ENCODE data around the gene SPACA9. TPM values are rescaled to one million over a fixed set of nuclear protein-coding genes. Genes with fewer than 3 reads are reported as not detected.

Gene SPACA9
- total and polyA plus RNA-seq, 2 experiments from 2014 or later: 1.1 to 1.5 TPM

DNA sequence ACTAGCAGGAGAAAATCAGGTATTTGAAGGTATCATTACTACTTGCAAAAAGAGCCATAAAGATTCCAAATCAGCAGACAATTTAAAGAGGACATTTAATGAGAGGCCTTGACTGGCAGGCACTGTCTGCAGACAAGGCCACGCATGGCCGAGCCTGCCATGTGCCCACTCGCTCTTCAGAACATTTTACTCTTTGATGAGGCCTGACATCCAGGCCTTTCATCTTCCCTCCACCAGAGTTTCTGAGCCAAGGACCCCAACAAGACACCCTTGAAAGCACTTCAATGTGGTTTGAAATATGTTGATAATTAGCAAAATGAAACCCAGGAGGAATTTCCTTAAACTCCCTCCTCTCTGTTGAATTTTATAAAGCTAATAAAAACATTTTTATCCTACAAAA, 17.0 kb upstream of the SPACA9 start:
- H3K79me2 ChIP-seq (replicated peaks; ENCODE audit: insufficient read depth): no peaks in the 10 kb centered on the region
- peak overlapping the region; percentile 59; the same call in 1 of the 2 replicates for H3K27ac Mint-ChIP-seq
- ATAC-seq: no peak

More for the DNA sequence above, 17.0 kb upstream of the SPACA9 start:
- no peak for DNase-seq (ENCODE audit: low spot score)
- Mint-ChIP-seq H3K4me3 (no peak overlapping the region), H3K36me3 (ENCODE audit: low read depth) (no peaks in the 10 kb centered on the region), H3K27me3 (ENCODE audit: insufficient read depth, low read depth, poor library complexity) (peaks cover 4% of the 10 kb centered on the region), H3K9me3 (no peaks in the 10 kb centered on the region), H3K4me1 (peaks cover 24% of the 10 kb centered on the region)
- H3K27me3 ChIP-seq (ENCODE audit: insufficient read depth): no peaks in the 10 kb centered on the region
- no peak overlapping the region for H3K4me2 ChIP-seq
- no peak overlapping the region for H3K4me3 ChIP-seq
- no peak overlapping the region for H3K27ac ChIP-seq (ENCODE audit: low read depth)
- TF ChIP-seq EZH2phosphoT487 (IDR thresholded peaks at IDR 0.05; ENCODE audit: unreplicated experiment): no peak
- no peak for TF ChIP-seq ZNF331 (CRISPR knock-in tag; IDR thresholded peaks at IDR 0.05; ENCODE audit: low read depth)
- no peak for TF ChIP-seq POLR2AphosphoS5 (IDR thresholded peaks at IDR 0.05; ENCODE audit: low read depth)
- TF ChIP-seq, protein P1, sequence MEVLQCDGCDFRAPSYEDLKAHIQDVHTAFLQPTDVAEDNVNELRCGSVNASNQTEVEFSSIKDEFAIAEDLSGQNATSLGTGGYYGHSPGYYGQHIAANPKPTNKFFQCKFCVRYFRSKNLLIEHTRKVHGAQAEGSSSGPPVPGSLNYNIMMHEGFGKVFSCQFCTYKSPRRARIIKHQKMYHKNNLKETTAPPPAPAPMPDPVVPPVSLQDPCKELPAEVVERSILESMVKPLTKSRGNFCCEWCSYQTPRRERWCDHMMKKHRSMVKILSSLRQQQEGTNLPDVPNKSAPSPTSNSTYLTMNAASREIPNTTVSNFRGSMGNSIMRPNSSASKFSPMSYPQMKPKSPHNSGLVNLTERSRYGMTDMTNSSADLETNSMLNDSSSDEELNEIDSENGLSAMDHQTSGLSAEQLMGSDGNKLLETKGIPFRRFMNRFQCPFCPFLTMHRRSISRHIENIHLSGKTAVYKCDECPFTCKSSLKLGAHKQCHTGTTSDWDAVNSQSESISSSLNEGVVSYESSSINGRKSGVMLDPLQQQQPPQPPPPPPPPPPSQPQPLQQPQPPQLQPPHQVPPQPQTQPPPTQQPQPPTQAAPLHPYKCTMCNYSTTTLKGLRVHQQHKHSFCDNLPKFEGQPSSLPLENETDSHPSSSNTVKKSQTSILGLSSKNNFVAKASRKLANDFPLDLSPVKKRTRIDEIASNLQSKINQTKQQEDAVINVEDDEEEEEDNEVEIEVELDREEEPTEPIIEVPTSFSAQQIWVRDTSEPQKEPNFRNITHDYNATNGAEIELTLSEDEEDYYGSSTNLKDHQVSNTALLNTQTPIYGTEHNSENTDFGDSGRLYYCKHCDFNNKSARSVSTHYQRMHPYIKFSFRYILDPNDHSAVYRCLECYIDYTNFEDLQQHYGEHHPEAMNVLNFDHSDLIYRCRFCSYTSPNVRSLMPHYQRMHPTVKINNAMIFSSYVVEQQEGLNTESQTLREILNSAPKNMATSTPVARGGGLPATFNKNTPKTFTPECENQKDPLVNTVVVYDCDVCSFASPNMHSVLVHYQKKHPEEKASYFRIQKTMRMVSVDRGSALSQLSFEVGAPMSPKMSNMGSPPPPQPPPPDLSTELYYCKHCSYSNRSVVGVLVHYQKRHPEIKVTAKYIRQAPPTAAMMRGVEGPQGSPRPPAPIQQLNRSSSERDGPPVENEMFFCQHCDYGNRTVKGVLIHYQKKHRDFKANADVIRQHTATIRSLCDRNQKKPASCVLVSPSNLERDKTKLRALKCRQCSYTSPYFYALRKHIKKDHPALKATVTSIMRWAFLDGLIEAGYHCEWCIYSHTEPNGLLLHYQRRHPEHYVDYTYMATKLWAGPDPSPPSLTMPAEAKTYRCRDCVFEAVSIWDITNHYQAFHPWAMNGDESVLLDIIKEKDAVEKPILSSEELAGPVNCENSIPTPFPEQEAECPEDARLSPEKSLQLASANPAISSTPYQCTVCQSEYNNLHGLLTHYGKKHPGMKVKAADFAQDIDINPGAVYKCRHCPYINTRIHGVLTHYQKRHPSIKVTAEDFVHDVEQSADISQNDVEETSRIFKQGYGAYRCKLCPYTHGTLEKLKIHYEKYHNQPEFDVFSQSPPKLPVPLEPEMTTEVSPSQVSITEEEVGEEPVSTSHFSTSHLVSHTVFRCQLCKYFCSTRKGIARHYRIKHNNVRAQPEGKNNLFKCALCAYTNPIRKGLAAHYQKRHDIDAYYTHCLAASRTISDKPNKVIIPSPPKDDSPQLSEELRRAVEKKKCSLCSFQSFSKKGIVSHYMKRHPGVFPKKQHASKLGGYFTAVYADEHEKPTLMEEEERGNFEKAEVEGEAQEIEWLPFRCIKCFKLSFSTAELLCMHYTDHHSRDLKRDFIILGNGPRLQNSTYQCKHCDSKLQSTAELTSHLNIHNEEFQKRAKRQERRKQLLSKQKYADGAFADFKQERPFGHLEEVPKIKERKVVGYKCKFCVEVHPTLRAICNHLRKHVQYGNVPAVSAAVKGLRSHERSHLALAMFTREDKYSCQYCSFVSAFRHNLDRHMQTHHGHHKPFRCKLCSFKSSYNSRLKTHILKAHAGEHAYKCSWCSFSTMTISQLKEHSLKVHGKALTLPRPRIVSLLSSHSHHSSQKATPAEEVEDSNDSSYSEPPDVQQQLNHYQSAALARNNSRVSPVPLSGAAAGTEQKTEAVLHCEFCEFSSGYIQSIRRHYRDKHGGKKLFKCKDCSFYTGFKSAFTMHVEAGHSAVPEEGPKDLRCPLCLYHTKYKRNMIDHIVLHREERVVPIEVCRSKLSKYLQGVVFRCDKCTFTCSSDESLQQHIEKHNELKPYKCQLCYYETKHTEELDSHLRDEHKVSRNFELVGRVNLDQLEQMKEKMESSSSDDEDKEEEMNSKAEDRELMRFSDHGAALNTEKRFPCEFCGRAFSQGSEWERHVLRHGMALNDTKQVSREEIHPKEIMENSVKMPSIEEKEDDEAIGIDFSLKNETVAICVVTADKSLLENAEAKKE (CRISPR knock-in tag; IDR thresholded peaks at IDR 0.05): no peak
- no peak for TF ChIP-seq ZNF114 (CRISPR knock-in tag; IDR thresholded peaks at IDR 0.05)
- no peak for TF ChIP-seq EZH2 (IDR thresholded peaks at IDR 0.05; ENCODE audit: low read depth, unreplicated experiment)
- no peak for TF ChIP-seq NANOG (IDR thresholded peaks at IDR 0.05; ENCODE audit: borderline replicate concordance)
- TF ChIP-seq, protein P2, sequence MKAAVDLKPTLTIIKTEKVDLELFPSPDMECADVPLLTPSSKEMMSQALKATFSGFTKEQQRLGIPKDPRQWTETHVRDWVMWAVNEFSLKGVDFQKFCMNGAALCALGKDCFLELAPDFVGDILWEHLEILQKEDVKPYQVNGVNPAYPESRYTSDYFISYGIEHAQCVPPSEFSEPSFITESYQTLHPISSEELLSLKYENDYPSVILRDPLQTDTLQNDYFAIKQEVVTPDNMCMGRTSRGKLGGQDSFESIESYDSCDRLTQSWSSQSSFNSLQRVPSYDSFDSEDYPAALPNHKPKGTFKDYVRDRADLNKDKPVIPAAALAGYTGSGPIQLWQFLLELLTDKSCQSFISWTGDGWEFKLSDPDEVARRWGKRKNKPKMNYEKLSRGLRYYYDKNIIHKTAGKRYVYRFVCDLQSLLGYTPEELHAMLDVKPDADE (IDR thresholded peaks at IDR 0.05): no peak
- TF ChIP-seq JUNB (IDR thresholded peaks at IDR 0.05; ENCODE audit: unreplicated experiment): no peak
- TF ChIP-seq, protein P3, sequence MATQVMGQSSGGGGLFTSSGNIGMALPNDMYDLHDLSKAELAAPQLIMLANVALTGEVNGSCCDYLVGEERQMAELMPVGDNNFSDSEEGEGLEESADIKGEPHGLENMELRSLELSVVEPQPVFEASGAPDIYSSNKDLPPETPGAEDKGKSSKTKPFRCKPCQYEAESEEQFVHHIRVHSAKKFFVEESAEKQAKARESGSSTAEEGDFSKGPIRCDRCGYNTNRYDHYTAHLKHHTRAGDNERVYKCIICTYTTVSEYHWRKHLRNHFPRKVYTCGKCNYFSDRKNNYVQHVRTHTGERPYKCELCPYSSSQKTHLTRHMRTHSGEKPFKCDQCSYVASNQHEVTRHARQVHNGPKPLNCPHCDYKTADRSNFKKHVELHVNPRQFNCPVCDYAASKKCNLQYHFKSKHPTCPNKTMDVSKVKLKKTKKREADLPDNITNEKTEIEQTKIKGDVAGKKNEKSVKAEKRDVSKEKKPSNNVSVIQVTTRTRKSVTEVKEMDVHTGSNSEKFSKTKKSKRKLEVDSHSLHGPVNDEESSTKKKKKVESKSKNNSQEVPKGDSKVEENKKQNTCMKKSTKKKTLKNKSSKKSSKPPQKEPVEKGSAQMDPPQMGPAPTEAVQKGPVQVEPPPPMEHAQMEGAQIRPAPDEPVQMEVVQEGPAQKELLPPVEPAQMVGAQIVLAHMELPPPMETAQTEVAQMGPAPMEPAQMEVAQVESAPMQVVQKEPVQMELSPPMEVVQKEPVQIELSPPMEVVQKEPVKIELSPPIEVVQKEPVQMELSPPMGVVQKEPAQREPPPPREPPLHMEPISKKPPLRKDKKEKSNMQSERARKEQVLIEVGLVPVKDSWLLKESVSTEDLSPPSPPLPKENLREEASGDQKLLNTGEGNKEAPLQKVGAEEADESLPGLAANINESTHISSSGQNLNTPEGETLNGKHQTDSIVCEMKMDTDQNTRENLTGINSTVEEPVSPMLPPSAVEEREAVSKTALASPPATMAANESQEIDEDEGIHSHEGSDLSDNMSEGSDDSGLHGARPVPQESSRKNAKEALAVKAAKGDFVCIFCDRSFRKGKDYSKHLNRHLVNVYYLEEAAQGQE (IDR thresholded peaks at IDR 0.05; ENCODE audit: unreplicated experiment): no peak
- no peak for TF ChIP-seq CREB1 (CRISPR knock-in tag; IDR thresholded peaks at IDR 0.05; ENCODE audit: low read depth)
- TF ChIP-seq STAT1 (IDR thresholded peaks at IDR 0.05; ENCODE audit: unreplicated experiment): no peak
- TF ChIP-seq, protein P4, sequence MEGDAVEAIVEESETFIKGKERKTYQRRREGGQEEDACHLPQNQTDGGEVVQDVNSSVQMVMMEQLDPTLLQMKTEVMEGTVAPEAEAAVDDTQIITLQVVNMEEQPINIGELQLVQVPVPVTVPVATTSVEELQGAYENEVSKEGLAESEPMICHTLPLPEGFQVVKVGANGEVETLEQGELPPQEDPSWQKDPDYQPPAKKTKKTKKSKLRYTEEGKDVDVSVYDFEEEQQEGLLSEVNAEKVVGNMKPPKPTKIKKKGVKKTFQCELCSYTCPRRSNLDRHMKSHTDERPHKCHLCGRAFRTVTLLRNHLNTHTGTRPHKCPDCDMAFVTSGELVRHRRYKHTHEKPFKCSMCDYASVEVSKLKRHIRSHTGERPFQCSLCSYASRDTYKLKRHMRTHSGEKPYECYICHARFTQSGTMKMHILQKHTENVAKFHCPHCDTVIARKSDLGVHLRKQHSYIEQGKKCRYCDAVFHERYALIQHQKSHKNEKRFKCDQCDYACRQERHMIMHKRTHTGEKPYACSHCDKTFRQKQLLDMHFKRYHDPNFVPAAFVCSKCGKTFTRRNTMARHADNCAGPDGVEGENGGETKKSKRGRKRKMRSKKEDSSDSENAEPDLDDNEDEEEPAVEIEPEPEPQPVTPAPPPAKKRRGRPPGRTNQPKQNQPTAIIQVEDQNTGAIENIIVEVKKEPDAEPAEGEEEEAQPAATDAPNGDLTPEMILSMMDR (conservative IDR thresholded peaks at IDR 0.05; ENCODE audit: low read depth in 2 of 2): no peak
- H3K9me2 ChIP-seq (ENCODE audit: insufficient read depth): peaks cover 5% of the 10 kb centered on the region; the same call in 1 of the 2 replicates
- no peak overlapping the region for H2AFZ ChIP-seq
- no peaks in the 10 kb centered on the region for H4K20me1 ChIP-seq (replicated peaks; ENCODE audit: insufficient read depth)
- no peaks in the 10 kb centered on the region for H3K36me3 ChIP-seq (ENCODE audit: insufficient read depth)
- H3F3A ChIP-seq (replicated peaks; ENCODE audit: low read depth): no peaks in the 10 kb centered on the region
- peaks cover 9% of the 10 kb centered on the region; the same call in 1 of the 2 replicates for H3K4me1 ChIP-seq (ENCODE audit: insufficient read depth)

Data from GM23338 (cell line).